Measurements from ENCODE around the gene AHSP.
"Not testable (repeated sequence)": the region's sequence is repeated elsewhere in the genome, so short reads cannot be mapped to it uniquely, and the experiment has no call there.

Gene AHSP

GRCh38 chr16:31527734-31528274, at the start of gene AHSP:
Gene AHSP (plus strand): TSS chr16:31527900. CDS start chr16:31528140, 240 bp downstream.
- DNase-seq (ENCODE audit: low read depth), result no peak

- DNase-seq (ENCODE audit: low read depth), result no peak
Measured at GRCh38 chr16:31478956-31479355, 48.7 kb upstream of the AHSP start.

- no peak for DNase-seq (ENCODE audit: low read depth)
Measured at GRCh38 chr16:31479751-31480150, 47.9 kb upstream of the AHSP start.

DNA sequence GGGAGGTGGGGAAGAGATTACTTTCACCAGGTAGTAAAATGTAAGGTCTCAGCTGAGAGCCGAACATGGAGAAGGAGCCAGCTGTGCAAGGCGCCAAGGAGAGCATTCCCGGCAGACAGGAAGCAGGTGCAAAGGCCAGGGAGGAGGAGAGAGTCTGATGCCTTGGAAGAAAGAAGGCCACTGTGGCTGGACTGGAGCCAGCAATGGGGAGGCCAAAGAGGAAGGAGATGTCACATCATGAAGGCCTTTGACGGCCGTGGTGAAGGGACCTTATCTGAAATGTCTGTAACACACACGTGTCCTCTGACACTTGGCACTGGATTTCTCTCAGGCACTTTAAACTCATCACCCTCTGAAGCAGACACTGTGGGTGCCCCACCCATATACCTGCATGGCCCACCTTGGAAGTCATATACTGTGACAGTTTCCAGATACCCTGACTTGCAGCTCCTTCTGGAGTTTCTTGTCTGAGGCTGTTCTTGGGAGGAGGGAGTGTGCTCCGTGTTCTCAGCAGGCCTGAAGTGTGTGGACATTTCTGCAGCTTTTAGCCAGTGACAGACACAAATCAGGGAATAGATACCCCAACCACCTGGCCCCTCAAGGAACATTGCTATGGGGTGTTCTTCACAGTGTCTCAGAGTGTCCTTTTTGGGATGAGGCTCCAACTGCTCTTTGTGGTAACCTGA, 46.7 kb upstream of the AHSP start:
- DNase-seq (ENCODE audit: low read depth), result no peak

DNA sequence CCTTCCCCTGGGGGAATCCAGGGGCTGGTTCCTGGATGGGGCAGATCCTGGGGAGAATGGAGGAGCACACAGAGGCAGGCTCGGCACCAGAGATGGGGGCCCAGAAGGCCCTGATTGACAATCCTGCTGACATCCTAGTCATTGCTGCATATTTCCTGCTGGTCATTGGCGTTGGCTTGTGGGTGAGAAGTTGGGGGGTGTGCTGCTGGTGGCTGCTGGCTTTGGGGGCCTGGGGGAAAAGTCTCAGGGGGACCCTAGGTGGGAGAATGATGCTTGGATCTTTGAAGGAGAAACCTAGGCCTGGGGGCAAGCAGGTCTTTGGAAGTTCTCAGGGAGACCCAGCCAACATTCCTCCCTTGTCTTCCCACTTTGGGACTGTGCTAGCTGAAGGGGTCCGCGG, 44.6 kb upstream of the AHSP start, which contains the start of gene SLC5A2:
Gene SLC5A2 (plus strand): TSS at position 43 of the 400 bp plus-strand sequence. CDS start 14 bp downstream, at position 57.
- no peak for DNase-seq (ENCODE audit: low read depth)

GRCh38 chr16:31484048-31484447, 43.7 kb upstream of the AHSP start:
- not testable (repeated sequence) for DNase-seq (ENCODE audit: low read depth)

GRCh38 chr16:31484491-31485171, 43.1 kb upstream of the AHSP start:
- DNase-seq (ENCODE audit: low read depth), result no peak

DNA sequence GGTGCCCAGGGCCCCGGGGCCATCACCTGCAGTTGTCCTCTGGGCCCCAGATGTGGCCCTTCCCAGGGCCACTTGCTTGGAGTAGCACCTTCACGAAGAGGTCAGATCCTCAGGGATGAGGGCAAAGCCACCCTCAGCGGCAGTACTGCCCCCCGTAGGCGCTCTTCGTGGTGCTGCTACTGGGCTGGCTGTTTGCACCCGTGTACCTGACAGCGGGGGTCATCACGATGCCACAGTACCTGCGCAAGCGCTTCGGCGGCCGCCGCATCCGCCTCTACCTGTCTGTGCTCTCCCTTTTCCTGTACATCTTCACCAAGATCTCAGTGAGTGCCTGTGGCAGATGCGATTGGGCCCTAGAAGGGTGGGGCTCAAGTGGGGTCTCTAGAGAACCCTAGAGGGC, 42.1 kb upstream of the AHSP start:
- no peak for DNase-seq (ENCODE audit: low read depth)

GRCh38 chr16:31486045-31486444, 41.7 kb upstream of the AHSP start:
- DNase-seq (ENCODE audit: low read depth), result no peak

DNA sequence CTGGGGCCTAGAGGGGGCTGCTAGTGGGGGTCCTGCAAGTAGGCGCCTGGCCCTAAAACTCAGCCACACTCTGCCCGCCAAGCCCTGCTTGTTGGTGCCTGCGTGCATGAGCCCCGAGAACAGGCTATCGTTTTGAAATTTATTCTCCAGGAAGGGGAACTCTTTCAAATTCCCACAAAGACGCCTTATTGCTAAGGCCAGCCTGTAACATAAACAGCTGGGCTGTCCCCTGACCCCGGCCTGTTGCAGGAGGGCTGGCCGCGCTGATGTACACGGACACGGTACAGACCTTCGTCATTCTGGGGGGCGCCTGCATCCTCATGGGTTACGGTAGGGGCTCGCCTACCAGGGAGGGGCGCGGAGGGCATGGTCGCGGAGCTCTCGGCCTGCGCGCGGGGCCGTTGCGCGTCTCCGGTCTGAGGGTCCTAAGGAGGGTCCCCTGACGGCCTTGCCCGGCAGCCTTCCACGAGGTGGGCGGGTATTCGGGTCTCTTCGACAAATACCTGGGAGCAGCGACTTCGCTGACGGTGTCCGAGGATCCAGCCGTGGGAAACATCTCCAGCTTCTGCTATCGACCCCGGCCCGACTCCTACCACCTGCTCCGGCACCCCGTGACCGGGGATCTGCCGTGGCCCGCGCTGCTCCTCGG, 40.5 kb upstream of the AHSP start:
- no peak for DNase-seq (ENCODE audit: low read depth)

DNA sequence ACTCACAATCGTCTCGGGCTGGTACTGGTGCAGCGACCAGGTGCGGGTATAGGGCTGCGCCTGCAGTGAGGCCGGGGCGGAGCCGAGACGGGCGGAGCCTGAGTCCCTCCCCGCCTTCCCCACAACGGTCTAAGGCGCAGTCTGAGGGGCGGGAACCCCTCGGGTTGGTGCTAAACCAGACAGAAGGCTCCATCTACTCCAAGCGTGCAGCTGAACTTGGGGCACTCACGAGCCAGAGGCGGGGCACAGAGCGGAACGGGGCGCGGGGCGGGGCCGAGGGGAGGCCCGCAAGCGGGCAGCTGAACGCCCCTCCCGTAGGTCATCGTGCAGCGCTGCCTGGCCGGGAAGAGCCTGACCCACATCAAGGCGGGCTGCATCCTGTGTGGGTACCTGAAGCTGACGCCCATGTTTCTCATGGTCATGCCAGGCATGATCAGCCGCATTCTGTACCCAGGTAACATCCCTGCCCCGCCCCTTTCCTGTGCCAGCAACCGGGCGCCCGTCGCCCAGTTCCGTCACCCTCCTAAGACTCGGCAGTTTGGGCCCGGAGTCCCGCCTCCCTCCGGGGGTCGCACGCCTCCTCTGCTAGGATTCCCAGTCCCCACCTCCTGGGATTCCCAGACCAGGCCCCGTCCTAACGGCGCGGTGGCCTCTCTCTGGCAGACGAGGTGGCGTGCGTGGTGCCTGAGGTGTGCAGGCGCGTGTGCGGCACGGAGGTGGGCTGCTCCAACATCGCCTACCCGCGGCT, 39.8 kb upstream of the AHSP start:
- no peak for DNase-seq (ENCODE audit: low read depth)

DNA sequence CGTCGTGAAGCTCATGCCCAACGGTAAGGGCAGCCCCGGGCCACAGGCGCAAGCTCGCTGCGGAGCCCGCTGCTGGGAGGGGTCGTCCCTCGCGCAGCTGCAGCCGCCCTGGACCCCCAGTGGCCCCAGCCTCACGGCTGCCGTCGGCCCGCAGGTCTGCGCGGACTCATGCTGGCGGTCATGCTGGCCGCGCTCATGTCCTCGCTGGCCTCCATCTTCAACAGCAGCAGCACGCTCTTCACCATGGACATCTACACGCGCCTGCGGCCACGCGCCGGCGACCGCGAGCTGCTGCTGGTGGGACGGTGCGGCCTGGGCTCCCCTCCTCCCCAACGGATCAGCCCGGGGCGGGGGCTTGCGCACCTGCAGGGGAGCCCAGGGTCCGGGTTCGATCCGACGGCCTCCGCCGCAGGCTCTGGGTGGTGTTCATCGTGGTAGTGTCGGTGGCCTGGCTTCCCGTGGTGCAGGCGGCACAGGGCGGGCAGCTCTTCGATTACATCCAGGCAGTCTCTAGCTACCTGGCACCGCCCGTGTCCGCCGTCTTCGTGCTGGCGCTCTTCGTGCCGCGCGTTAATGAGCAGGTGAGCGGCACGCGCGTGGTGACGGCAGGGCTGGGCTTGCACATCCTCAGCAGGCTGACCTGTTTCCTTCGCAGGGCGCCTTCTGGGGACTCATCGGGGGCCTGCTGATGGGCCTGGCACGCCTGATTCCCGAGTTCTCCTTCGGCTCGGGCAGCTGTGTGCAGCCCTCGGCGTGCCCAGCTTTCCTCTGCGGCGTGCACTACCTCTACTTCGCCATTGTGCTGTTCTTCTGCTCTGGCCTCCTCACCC, 39.0 kb upstream of the AHSP start:
- no peak for DNase-seq (ENCODE audit: low read depth)

- DNase-seq (ENCODE audit: low read depth), result no peak
Measured at GRCh38 chr16:31489298-31489564, 38.5 kb upstream of the AHSP start.

DNA sequence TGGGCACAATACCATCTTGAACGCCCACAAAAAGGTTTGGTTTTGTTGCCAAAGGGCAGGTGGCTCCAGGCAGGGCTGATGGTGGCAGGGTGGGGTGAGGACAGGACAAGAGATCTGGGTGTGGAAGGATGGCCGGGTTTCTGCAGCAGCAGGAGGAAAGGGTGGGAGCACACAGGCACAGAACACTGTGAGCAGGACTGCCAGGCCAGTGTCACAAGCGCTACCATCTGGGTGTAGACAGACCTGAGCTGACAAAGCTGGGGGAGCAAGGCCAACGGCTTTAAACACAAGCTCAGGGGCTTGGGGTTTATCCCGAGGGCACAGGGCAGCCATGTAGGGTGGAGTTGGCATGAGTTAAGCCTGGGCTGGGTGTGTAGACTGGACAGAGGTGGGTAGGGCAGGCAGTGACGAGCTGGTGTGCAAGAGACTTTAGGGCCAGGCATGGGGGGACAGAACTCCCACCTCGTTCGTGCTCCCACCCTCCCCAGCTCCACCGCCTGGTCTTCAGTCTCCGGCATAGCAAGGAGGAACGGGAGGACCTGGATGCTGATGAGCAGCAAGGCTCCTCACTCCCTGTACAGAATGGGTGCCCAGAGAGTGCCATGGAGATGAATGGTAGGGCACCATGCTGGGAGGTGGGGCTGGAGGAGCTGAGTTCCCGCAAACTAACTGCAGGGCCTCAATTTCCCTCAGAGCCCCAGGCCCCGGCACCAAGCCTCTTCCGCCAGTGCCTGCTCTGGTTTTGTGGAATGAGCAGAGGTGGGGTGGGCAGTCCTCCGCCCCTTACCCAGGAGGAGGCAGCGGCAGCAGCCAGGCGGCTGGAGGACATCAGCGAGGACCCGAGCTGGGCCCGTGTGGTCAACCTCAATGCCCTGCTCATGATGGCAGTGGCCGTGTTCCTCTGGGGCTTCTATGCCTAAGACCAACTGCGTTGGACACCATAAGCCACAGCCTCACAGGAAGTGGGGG, 37.8 kb upstream of the AHSP start:
- DNase-seq (ENCODE audit: low read depth), result no peak

DNA sequence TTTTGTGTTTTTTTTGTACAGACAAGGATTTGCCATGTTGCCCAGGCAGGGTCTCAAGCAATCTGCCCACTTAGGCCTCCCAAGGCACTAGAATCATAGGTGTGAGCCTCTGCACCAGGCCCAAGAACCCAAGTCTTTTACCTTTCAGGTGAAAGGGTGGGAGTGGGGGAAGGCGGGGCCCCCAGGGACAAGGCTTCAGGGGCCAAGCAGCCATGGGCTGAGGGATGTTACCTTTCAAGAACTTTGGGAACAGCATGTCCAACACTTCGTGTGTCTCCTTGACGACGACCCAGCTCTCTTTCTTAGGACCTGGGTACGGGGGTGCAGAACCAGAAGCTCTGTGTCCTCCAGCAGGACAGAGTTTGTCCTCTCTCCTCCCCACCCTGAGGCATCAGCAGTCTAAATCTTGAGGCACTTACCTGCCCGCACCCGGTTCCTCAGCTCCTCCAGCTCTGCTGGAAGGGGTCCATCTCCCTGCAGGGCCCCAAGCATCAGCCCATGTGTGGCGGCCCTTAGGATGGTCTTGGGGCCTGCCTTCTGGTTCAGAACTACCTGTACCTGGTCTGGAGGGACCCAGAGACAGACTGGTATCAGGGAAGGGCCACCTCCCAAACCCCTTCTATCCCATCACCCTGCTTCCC, 35.8 kb upstream of the AHSP start:
- no peak for DNase-seq (ENCODE audit: low read depth)

GRCh38 chr16:31493506-31494125, 34.1 kb upstream of the AHSP start:
- no peak for DNase-seq (ENCODE audit: low read depth)

GRCh38 chr16:31496670-31497069, 31.0 kb upstream of the AHSP start:
- DNase-seq (ENCODE audit: low read depth), result no peak

DNA sequence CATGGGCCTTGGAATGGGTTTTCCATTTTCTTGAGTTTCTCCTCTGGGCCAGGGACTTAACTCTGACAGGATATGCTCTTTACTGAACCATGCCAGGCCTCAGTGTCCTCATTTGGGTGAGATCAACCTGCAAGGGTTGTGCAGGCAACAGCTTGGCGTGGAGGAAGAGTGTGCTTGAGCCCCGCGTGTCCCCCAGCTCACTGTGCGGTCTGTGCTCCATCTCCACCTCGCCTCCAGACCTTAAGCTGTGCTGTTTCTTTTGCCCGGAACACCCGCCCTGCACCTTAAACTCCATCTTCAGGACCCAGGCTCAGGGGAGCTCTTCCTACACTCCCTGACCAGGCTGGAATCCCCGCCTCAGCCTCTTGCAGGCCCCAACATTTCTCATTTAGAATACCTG, 29.2 kb upstream of the AHSP start:
- no peak for DNase-seq (ENCODE audit: low read depth)

- no peak for DNase-seq (ENCODE audit: low read depth)
Measured at GRCh38 chr16:31499928-31500327, 27.8 kb upstream of the AHSP start.
